CD4-positive, alpha-beta memory T cell (primary cell): ENCODE measurements around the gene ADGRD1. TPM values are rescaled to one million over a fixed set of nuclear protein-coding genes. Genes with fewer than 3 reads are reported as not detected.

ENCODE experiments used
- CTCF ChIA-PET: fragments of 350-600 bp; sonication (Branson Sonifier 250); formaldehyde crosslinking; loops from one replicate; lab custom pipeline; 2021; ENCODE audit warnings: inconsistent platforms; ENCODE audit not compliant: partially characterized antibody; lab: Charles Lee
- POLR2A ChIA-PET: fragments of 350-600 bp; sonication (Branson Sonifier 250); formaldehyde crosslinking; loops from one replicate; lab custom pipeline; 2021; ENCODE audit not compliant: partially characterized antibody; lab: Charles Lee
- DNase-seq, 5 donors: peaks; one replicate each; pipeline versions ENCODE4 v3.0.0 to v3.0.0-alpha.2; 2020 to 2022; ENCODE audit warnings: mixed read lengths in 1 of 5
- H3K27ac ChIP-seq: one replicate; pipeline ENCODE4 v1.7.0; 2013; ENCODE audit warnings: low read depth, low read length
- H3K27me3 ChIP-seq: 2 replicates; pipeline ENCODE4 v1.7.0; 2013; ENCODE audit warnings: mild to moderate bottlenecking, low read length, moderate library complexity; ENCODE audit not compliant: insufficient read depth
- H3K36me3 ChIP-seq: 2 replicates; pipeline ENCODE4 v1.7.0; 2013; ENCODE audit warnings: mild to moderate bottlenecking, low read length, moderate library complexity; ENCODE audit not compliant: insufficient read depth
- H3K4me1 ChIP-seq: 2 replicates; pipeline ENCODE4 v1.7.0; 2013; ENCODE audit warnings: mild to moderate bottlenecking, low read length, moderate library complexity; ENCODE audit not compliant: insufficient read depth
- H3K4me3 ChIP-seq, 2 donors: one replicate each; pipeline ENCODE4 v1.7.0; 2013; ENCODE audit warnings: low read length in 2 of 2, mild to moderate bottlenecking in 1 of 2
- H3K9me3 ChIP-seq, 2 donors: one replicate each; pipeline ENCODE4 v1.7.0; 2013; ENCODE audit warnings: low read length in 2 of 2, control low read depth in 1 of 2; ENCODE audit not compliant: control insufficient read depth in 1 of 2
- H3K27ac Mint-ChIP-seq, 7 donors: one replicate each; pipeline ENCODE4 v1.8.0; 2020 to 2021; ENCODE audit warnings: mixed read lengths in 7 of 7, mild to moderate bottlenecking in 6 of 7, inconsistent platforms in 3 of 7, moderate library complexity in 3 of 7
- H3K27me3 Mint-ChIP-seq, 2 donors: one replicate each; pipeline ENCODE4 v1.8.0; 2020 to 2021; ENCODE audit warnings: mixed read lengths in 2 of 2
- H3K36me3 Mint-ChIP-seq, 2 donors: one replicate each; pipeline ENCODE4 v1.8.0; 2020 to 2021; ENCODE audit warnings: mixed read lengths in 2 of 2, inconsistent platforms in 1 of 2, mild to moderate bottlenecking in 1 of 2
- H3K4me1 Mint-ChIP-seq, 4 donors: one replicate each; pipeline ENCODE4 v1.8.0; 2020 to 2021; ENCODE audit warnings: mixed read lengths in 4 of 4, mild to moderate bottlenecking in 1 of 4
- H3K4me3 Mint-ChIP-seq, 8 donors: one replicate each; pipeline ENCODE4 v1.8.0; 2020 to 2021; ENCODE audit warnings: mixed read lengths in 8 of 8, mild to moderate bottlenecking in 7 of 8, moderate library complexity in 6 of 8, inconsistent platforms in 3 of 8
- H3K9me3 Mint-ChIP-seq, 8 donors: one replicate each; pipeline ENCODE4 v1.8.0; 2020 to 2021; ENCODE audit warnings: mixed read lengths in 8 of 8, mild to moderate bottlenecking in 5 of 8, inconsistent platforms in 3 of 8, moderate library complexity in 1 of 8
- intact Hi-C: fragments of 100-400 bp; cut with micrococcal nuclease; formaldehyde crosslinking; loops from one replicate; pipeline ENCODE4 v1.15.1; 2023
- polyA plus RNA-seq, 2 donors: library from polyadenylated mRNA; unstranded; fragments of 300-500 nt; fragmentation: Illumina TruSeq; gene quantifications; one replicate each; pipeline ENCODE4 v1.2.3, GENCODE V29; 2021
- total RNA-seq, 2 experiments: library from RNA; stranded (reverse); gene quantifications; one replicate each; pipeline ENCODE4 v1.2.3, GENCODE V29; 2021

The ADGRD1 gene
- total and polyA plus RNA-seq, 4 experiments from 2014 or later: not detected

- Histone ChIP-seq H3K36me3 (no peaks in the 10 kb centered on the region), H3K4me1 (no peaks in the 10 kb centered on the region), H3K27me3 (no peaks in the 10 kb centered on the region), H3K4me3 (no peak overlapping the region), H3K27ac (no peak overlapping the region), H3K9me3 (no peaks in the 10 kb centered on the region)
- Mint-ChIP-seq H3K36me3 (peaks cover 0 to 2% of the 10 kb centered on the region in 2 donors), H3K4me1 (peaks cover 0 to 2% (median 0%) of the 10 kb centered on the region in 4 donors), H3K27me3 (peaks cover 17 to 23% of the 10 kb centered on the region in 2 donors), H3K4me3 (no peak overlapping the region), H3K9me3 (peaks cover 4 to 28% (median 18%) of the 10 kb centered on the region in 8 donors), H3K27ac (no peak overlapping the region)
- intact Hi-C loops: no loop called here
- no peak for DNase-seq
- CTCF ChIA-PET: no interaction called here
- POLR2A ChIA-PET: no interaction called here
Measured at GRCh38 chr12:130938186-130938585, 15.5 kb upstream of the ADGRD1 start.

- intact Hi-C loops: no loop called here
- H3K36me3 Mint-ChIP-seq: peaks cover 0 to 4% of the 10 kb centered on the region in 2 donors
- ChIA-PET CTCF (no interaction called here), POLR2A (no interaction called here)
- peaks cover 0 to 2% (median 0%) of the 10 kb centered on the region in 4 donors for H3K4me1 Mint-ChIP-seq
- peaks cover 14 to 26% of the 10 kb centered on the region in 2 donors for H3K27me3 Mint-ChIP-seq
- no peak overlapping the region for H3K4me3 Mint-ChIP-seq
- Histone ChIP-seq H3K9me3 (peaks cover 0 to 3% of the 10 kb centered on the region in 2 donors), H3K4me3 (no peak overlapping the region), H3K36me3 (no peaks in the 10 kb centered on the region), H3K27me3 (no peaks in the 10 kb centered on the region), H3K27ac (no peak overlapping the region), H3K4me1 (no peaks in the 10 kb centered on the region)
- peaks cover 10 to 48% (median 33%) of the 10 kb centered on the region in 8 donors for H3K9me3 Mint-ChIP-seq
- H3K27ac Mint-ChIP-seq: no peak overlapping the region
- no peak for DNase-seq
Measured at GRCh38 chr12:130944878-130945277, 8.8 kb upstream of the ADGRD1 start.

GRCh38 chr12:130945786-130946492 is 7.8 kb upstream of the ADGRD1 start:
- Histone ChIP-seq H3K9me3 (peaks cover 0 to 3% of the 10 kb centered on the region in 2 donors), H3K4me1 (no peaks in the 10 kb centered on the region), H3K36me3 (no peaks in the 10 kb centered on the region), H3K27ac (no peak overlapping the region), H3K4me3 (no peak overlapping the region), H3K27me3 (no peaks in the 10 kb centered on the region)
- intact Hi-C loops: no loop called here
- Mint-ChIP-seq H3K27me3 (peaks cover 18 to 24% of the 10 kb centered on the region in 2 donors), H3K9me3 (peaks cover 10 to 38% (median 24%) of the 10 kb centered on the region in 8 donors), H3K36me3 (peaks cover 0 to 4% of the 10 kb centered on the region in 2 donors), H3K4me1 (peaks cover 0 to 2% (median 0%) of the 10 kb centered on the region in 4 donors), H3K4me3 (no peak overlapping the region), H3K27ac (no peak overlapping the region)
- ChIA-PET CTCF (no interaction called here), POLR2A (no interaction called here)
- no peak for DNase-seq

GRCh38 chr12:130947028-130947613 is 6.6 kb upstream of the ADGRD1 start:
- Histone ChIP-seq H3K4me1 (no peaks in the 10 kb centered on the region), H3K27ac (no peak overlapping the region), H3K27me3 (no peaks in the 10 kb centered on the region), H3K9me3 (peaks cover 0 to 3% of the 10 kb centered on the region in 2 donors), H3K36me3 (no peaks in the 10 kb centered on the region), H3K4me3 (no peak overlapping the region)
- Mint-ChIP-seq H3K36me3 (peaks cover 0 to 4% of the 10 kb centered on the region in 2 donors), H3K27ac (no peak overlapping the region), H3K9me3 (peaks cover 10 to 34% (median 20%) of the 10 kb centered on the region in 8 donors), H3K27me3 (peaks cover 22 to 23% of the 10 kb centered on the region in 2 donors), H3K4me1 (peaks cover 0 to 2% (median 0%) of the 10 kb centered on the region in 4 donors), H3K4me3 (no peak overlapping the region)
- intact Hi-C loops: no loop called here
- ChIA-PET CTCF (no interaction called here), POLR2A (no interaction called here)
- no peak for DNase-seq

- no peak overlapping the region for H3K4me3 Mint-ChIP-seq
- Histone ChIP-seq H3K27ac (no peak overlapping the region), H3K27me3 (no peaks in the 10 kb centered on the region), H3K4me1 (no peaks in the 10 kb centered on the region), H3K9me3 (peaks cover 0 to 3% of the 10 kb centered on the region in 2 donors), H3K4me3 (no peak overlapping the region), H3K36me3 (no peaks in the 10 kb centered on the region)
- H3K4me1 Mint-ChIP-seq: peaks cover 0 to 2% (median 0%) of the 10 kb centered on the region in 4 donors
- peaks cover 9 to 34% (median 20%) of the 10 kb centered on the region in 8 donors for H3K9me3 Mint-ChIP-seq
- peaks cover 23 to 26% of the 10 kb centered on the region in 2 donors for H3K27me3 Mint-ChIP-seq
- intact Hi-C loops: no loop called here
- ChIA-PET CTCF (no interaction called here), POLR2A (no interaction called here)
- no peak overlapping the region for H3K27ac Mint-ChIP-seq
- no peak for DNase-seq
- peaks cover 0 to 4% of the 10 kb centered on the region in 2 donors for H3K36me3 Mint-ChIP-seq
Measured at GRCh38 chr12:130948136-130948535, 5.6 kb upstream of the ADGRD1 start.

- ChIA-PET CTCF (no interaction called here), POLR2A (no interaction called here)
- Mint-ChIP-seq H3K27me3 (peaks cover 28 to 29% of the 10 kb centered on the region in 2 donors), H3K36me3 (peaks cover 0 to 4% of the 10 kb centered on the region in 2 donors), H3K4me3 (no peak overlapping the region), H3K27ac (peak overlapping the region in 1 of 7 donors; percentile 79), H3K4me1 (peaks cover 0 to 4% (median 2%) of the 10 kb centered on the region in 4 donors), H3K9me3 (peaks cover 9 to 29% (median 18%) of the 10 kb centered on the region in 8 donors)
- no peak for DNase-seq
- no peak overlapping the region for H3K4me3 ChIP-seq
- peaks cover 0 to 3% of the 10 kb centered on the region in 2 donors for H3K9me3 ChIP-seq
- no peaks in the 10 kb centered on the region for H3K4me1 ChIP-seq
- H3K27ac ChIP-seq: no peak overlapping the region
- no peaks in the 10 kb centered on the region for H3K36me3 ChIP-seq
- intact Hi-C loops: no loop called here
- H3K27me3 ChIP-seq: no peaks in the 10 kb centered on the region
Measured at GRCh38 chr12:130948751-130949150, 5.0 kb upstream of the ADGRD1 start.

GRCh38 chr12:130949806-130950205 is 3.9 kb upstream of the ADGRD1 start:
- ChIA-PET CTCF (no interaction called here), POLR2A (no interaction called here)
- Histone ChIP-seq H3K9me3 (peaks cover 0 to 3% of the 10 kb centered on the region in 2 donors), H3K4me1 (no peaks in the 10 kb centered on the region), H3K27me3 (no peaks in the 10 kb centered on the region), H3K27ac (no peak overlapping the region), H3K36me3 (no peaks in the 10 kb centered on the region), H3K4me3 (no peak overlapping the region)
- no peak overlapping the region for H3K27ac Mint-ChIP-seq
- peaks cover 0 to 4% of the 10 kb centered on the region in 2 donors for H3K36me3 Mint-ChIP-seq
- no peak overlapping the region for H3K4me3 Mint-ChIP-seq
- DNase-seq: no peak
- intact Hi-C loops: no loop called here
- peaks cover 24 to 25% of the 10 kb centered on the region in 2 donors for H3K27me3 Mint-ChIP-seq
- peaks cover 0 to 6% (median 2%) of the 10 kb centered on the region in 4 donors for H3K4me1 Mint-ChIP-seq
- H3K9me3 Mint-ChIP-seq: peaks cover 5 to 19% (median 12%) of the 10 kb centered on the region in 8 donors
